HepG2 (cell line): ENCODE data around the gene TOM1L1.

ENCODE experiments used
- MIER3 ChIP-seq: IDR thresholded peaks from 2 replicates; pipeline ENCODE4 v1.6.1; 2016; ENCODE audit warnings: missing compliant biosample characterization, borderline replicate concordance
- MYC ChIP-seq: sonication (generic); formaldehyde crosslinking; IDR thresholded peaks from 2 replicates; pipeline ENCODE4 v1.9.0; 2021; ENCODE audit warnings: missing genetic modification reagents, borderline replicate concordance
- YY1 ChIP-seq: IDR thresholded peaks from 2 replicates; pipeline ENCODE4 v1.6.1; 2011; ENCODE audit warnings: low read length, low read depth, moderate library complexity, mild to moderate bottlenecking; ENCODE audit not compliant: insufficient read depth, insufficient replicate concordance
- ZFP37 ChIP-seq: sonication (generic); formaldehyde crosslinking; IDR thresholded peaks from 2 replicates; pipeline ENCODE4 v1.4.0; 2020; ENCODE audit warnings: missing genetic modification reagents, borderline replicate concordance
- ZKSCAN1 ChIP-seq: fragments of 150-350 bp; IDR thresholded peaks from 2 replicates; pipeline ENCODE4 v1.6.1; 2014; ENCODE audit warnings: low read length
- ZNF224 ChIP-seq: sonication (generic); formaldehyde crosslinking; IDR thresholded peaks from 2 replicates; pipeline ENCODE4 v1.5.0; 2020; ENCODE audit warnings: mild to moderate bottlenecking, missing genetic modification reagents
- ZNF3 ChIP-seq: IDR thresholded peaks from 2 replicates; pipeline ENCODE4 v1.7.0; 2017; ENCODE audit warnings: inconsistent platforms
- TF ChIP-seq, protein P1 (sequence below): sonication (generic); formaldehyde crosslinking; conservative IDR thresholded peaks from 2 replicates; pipeline ENCODE4 v1.4.0; 2020; ENCODE audit warnings: missing genetic modification reagents
- TF ChIP-seq, protein P2 (sequence below): sonication (generic); formaldehyde crosslinking; IDR thresholded peaks from 2 replicates; pipeline ENCODE4 v1.4.0; 2020; ENCODE audit warnings: mild to moderate bottlenecking, missing genetic modification reagents

DNA sequence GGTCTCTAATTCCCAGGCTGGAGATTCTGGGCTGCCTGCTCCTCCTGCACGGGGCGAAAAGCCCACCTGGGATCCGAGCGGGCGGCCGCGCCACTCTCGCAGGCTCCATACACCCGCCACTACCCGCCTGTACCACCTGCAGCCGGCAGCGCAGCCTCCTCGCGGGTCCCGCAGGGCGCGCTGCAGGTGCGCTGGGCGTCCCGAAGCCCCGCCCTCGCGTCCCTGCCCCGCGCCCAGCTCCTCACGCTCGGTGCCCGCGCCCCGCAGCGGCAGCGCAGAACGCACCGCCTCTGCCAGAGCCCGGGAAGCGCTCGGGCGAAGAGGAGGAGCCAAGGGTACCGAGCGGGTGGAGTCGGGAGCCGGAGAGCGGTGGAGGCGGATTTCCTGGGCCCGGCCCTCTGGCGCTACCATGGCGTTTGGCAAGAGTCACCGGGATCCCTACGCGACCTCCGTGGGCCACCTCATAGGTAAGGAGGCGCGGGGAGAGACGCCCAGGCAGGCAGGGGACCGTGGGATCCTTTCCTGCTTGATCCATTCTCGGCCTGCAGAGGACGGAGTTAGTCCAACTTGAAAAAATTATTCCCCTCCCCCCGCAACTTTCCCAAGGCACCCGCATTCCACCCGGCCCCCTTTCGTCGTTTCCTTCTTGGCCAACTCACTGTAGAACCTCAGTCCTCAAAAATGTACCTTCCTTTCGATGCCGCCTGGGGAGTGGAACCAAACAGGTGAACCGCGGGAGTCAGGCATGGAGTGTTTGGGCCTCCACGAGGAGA lies at the start of gene TOM1L1:
- TF ChIP-seq ZNF224 (CRISPR knock-in tag) (no peak), YY1 (peak; percentile 62), MIER3 (no peak), ZKSCAN1 (no peak), ZNF3 (no peak), ZFP37 (no peak; the same call in 1 of the 2 replicates), MYC (CRISPR knock-in tag) (no peak; the same call in 1 of the 2 replicates)
- TF ChIP-seq, protein P1, sequence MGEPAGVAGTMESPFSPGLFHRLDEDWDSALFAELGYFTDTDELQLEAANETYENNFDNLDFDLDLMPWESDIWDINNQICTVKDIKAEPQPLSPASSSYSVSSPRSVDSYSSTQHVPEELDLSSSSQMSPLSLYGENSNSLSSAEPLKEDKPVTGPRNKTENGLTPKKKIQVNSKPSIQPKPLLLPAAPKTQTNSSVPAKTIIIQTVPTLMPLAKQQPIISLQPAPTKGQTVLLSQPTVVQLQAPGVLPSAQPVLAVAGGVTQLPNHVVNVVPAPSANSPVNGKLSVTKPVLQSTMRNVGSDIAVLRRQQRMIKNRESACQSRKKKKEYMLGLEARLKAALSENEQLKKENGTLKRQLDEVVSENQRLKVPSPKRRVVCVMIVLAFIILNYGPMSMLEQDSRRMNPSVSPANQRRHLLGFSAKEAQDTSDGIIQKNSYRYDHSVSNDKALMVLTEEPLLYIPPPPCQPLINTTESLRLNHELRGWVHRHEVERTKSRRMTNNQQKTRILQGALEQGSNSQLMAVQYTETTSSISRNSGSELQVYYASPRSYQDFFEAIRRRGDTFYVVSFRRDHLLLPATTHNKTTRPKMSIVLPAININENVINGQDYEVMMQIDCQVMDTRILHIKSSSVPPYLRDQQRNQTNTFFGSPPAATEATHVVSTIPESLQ: no peak
- TF ChIP-seq, protein P2, sequence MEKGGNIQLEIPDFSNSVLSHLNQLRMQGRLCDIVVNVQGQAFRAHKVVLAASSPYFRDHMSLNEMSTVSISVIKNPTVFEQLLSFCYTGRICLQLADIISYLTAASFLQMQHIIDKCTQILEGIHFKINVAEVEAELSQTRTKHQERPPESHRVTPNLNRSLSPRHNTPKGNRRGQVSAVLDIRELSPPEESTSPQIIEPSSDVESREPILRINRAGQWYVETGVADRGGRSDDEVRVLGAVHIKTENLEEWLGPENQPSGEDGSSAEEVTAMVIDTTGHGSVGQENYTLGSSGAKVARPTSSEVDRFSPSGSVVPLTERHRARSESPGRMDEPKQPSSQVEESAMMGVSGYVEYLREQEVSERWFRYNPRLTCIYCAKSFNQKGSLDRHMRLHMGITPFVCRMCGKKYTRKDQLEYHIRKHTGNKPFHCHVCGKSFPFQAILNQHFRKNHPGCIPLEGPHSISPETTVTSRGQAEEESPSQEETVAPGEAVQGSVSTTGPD: no peak; the same call in 1 of the 2 replicates
